Hepatocyte (in vitro differentiated cells): Measurements from ENCODE around the gene OCA2. TPM values are rescaled to one million over a fixed set of nuclear protein-coding genes. Genes with fewer than 3 reads are reported as not detected.

Experiments
- DNase-seq: peaks from one replicate; pipeline ENCODE4 v3.0.0-alpha.2; 2016; ENCODE audit warnings: low spot score
- H2AFZ ChIP-seq: fragments of 200-600 bp; sonication (generic); 2 replicates; pipeline ENCODE4 v1.6.0; 2016; ENCODE audit warnings: antibody characterized with exemption, mild to moderate bottlenecking
- H3K27ac ChIP-seq: fragments of 200-600 bp; sonication (generic); 2 replicates; pipeline ENCODE4 v1.5.1; 2016; ENCODE audit warnings: mild to moderate bottlenecking
- H3K27me3 ChIP-seq: fragments of 200-600 bp; sonication (generic); 2 replicates; pipeline ENCODE4 v1.6.1; 2016
- H3K36me3 ChIP-seq: fragments of 200-600 bp; sonication (generic); replicated peaks from 2 replicates; pipeline ENCODE4 v1.5.1; 2016; ENCODE audit warnings: low read depth; ENCODE audit not compliant: insufficient read depth
- H3K4me1 ChIP-seq: fragments of 200-600 bp; sonication (generic); 2 replicates; pipeline ENCODE4 v1.5.1; 2016; ENCODE audit warnings: mild to moderate bottlenecking, moderate library complexity; ENCODE audit not compliant: insufficient read depth
- H3K4me2 ChIP-seq: fragments of 200-600 bp; sonication (generic); 2 replicates; pipeline ENCODE4 v1.6.0; 2016
- H3K4me3 ChIP-seq: fragments of 200-600 bp; sonication (generic); 2 replicates; pipeline ENCODE4 v1.5.1; 2016; ENCODE audit warnings: mild to moderate bottlenecking
- H3K79me2 ChIP-seq: fragments of 200-600 bp; sonication (generic); 2 replicates; pipeline ENCODE4 v1.6.0; 2017; ENCODE audit warnings: mild to moderate bottlenecking
- H3K9me2 ChIP-seq: fragments of 200-600 bp; sonication (generic); replicated peaks from 2 replicates; pipeline ENCODE4 v1.6.0; 2017; ENCODE audit warnings: mild to moderate bottlenecking; ENCODE audit not compliant: insufficient read depth
- H3K9me3 ChIP-seq: fragments of 200-600 bp; sonication (generic); 2 replicates; pipeline ENCODE4 v1.5.1; 2016; ENCODE audit warnings: low read depth, mild to moderate bottlenecking
- H4K20me1 ChIP-seq: fragments of 200-600 bp; sonication (generic); 2 replicates; pipeline ENCODE4 v1.6.0; 2016; ENCODE audit warnings: mild to moderate bottlenecking; ENCODE audit not compliant: insufficient read depth, poor library complexity, severe bottlenecking
- CTCF ChIP-seq: fragments of 200-600 bp; sonication (generic); IDR thresholded peaks from 2 replicates; pipeline ENCODE4 v1.5.1; 2016; ENCODE audit warnings: antibody characterized with exemption, mild to moderate bottlenecking; ENCODE audit not compliant: poor library complexity
- EZH2 ChIP-seq: fragments of 200-600 bp; sonication (generic); IDR thresholded peaks from 2 replicates; pipeline ENCODE4 v1.6.1; 2016; ENCODE audit warnings: antibody characterized with exemption, mild to moderate bottlenecking, borderline replicate concordance
- EZH2phosphoT487 ChIP-seq: fragments of 200-600 bp; sonication (generic); IDR thresholded peaks from one replicate; pipeline ENCODE4 v1.6.1; 2018; ENCODE audit warnings: antibody characterized with exemption, mild to moderate bottlenecking, low read depth, moderate library complexity; ENCODE audit not compliant: unreplicated experiment, severe bottlenecking
- WGBS: methylation state at CpG from one replicate; pipeline ENCODE4 v1.1.6; 2016; ENCODE audit warnings: low lambda C conversion rate; ENCODE audit errors: missing lambda C conversion rate; 5-methylcytosine and 5-hydroxymethylcytosine counted together
- polyA plus RNA-seq: library from polyadenylated mRNA; unstranded; fragments of >200 nt; fragmentation: Nextera tagmentation; extraction: Ambion mirVana; gene quantifications from 2 replicates; pipeline ENCODE4 v1.2.1, GENCODE V29; 2016
- total RNA-seq: library from RNA; depleted of rRNA; stranded (reverse); fragments of >200 nt; gene quantifications from 2 replicates; pipeline ENCODE4 v1.2.3, GENCODE V29; 2014

OCA2 gene
- total and polyA plus RNA-seq, 2 experiments from 2014 or later = 25.1 to 27.7 TPM

- H2AFZ ChIP-seq = no peak overlapping the region
- DNase-seq = no peak
- TF ChIP-seq CTCF (no peak), EZH2 (no peak), EZH2phosphoT487 (no peak)
- 98% methylated on average over 20 of the region's 20 CpGs for WGBS
- no peaks in the 10 kb centered on the region for H3K9me3 ChIP-seq
- no peaks in the 10 kb centered on the region for H3K36me3 ChIP-seq
- H3K9me2 ChIP-seq = no peaks in the 10 kb centered on the region
- H4K20me1 ChIP-seq = no peaks in the 10 kb centered on the region
- no peaks in the 10 kb centered on the region for H3K27me3 ChIP-seq
- H3K4me1 ChIP-seq = peaks cover 11% of the 10 kb centered on the region
- no peak overlapping the region for H3K4me2 ChIP-seq
- H3K27ac ChIP-seq = no peak overlapping the region
- H3K79me2 ChIP-seq = no peaks in the 10 kb centered on the region
- no peak overlapping the region for H3K4me3 ChIP-seq
Observed at GRCh38 chr15:28081594-28081993, 17.5 kb downstream of the OCA2 start.

GRCh38 chr15:28080386-28080785 lies 18.7 kb downstream of the OCA2 start:
- Histone ChIP-seq H2AFZ (no peak overlapping the region), H3K4me1 (peaks cover 11% of the 10 kb centered on the region), H3K4me3 (no peak overlapping the region), H3K36me3 (no peaks in the 10 kb centered on the region), H3K9me3 (no peaks in the 10 kb centered on the region), H3K79me2 (no peaks in the 10 kb centered on the region), H4K20me1 (no peaks in the 10 kb centered on the region), H3K4me2 (no peak overlapping the region), H3K9me2 (no peaks in the 10 kb centered on the region), H3K27ac (no peak overlapping the region), H3K27me3 (no peaks in the 10 kb centered on the region)
- TF ChIP-seq EZH2 = no peak
- no peak for TF ChIP-seq EZH2phosphoT487
- TF ChIP-seq CTCF = peak; percentile 21
- DNase-seq = no peak
- 58% methylated on average over 8 of the region's 8 CpGs for WGBS

- H4K20me1 ChIP-seq = no peaks in the 10 kb centered on the region
- H3K9me2 ChIP-seq = no peaks in the 10 kb centered on the region
- no peak overlapping the region for H3K4me3 ChIP-seq
- DNase-seq = no peak
- WGBS = 90% methylated on average over 9 of the region's 9 CpGs
- no peaks in the 10 kb centered on the region for H3K79me2 ChIP-seq
- H3K36me3 ChIP-seq = no peaks in the 10 kb centered on the region
- H3K9me3 ChIP-seq = no peaks in the 10 kb centered on the region
- no peak overlapping the region for H3K27ac ChIP-seq
- TF ChIP-seq CTCF (no peak), EZH2 (no peak), EZH2phosphoT487 (no peak)
- H3K27me3 ChIP-seq = no peaks in the 10 kb centered on the region
- no peak overlapping the region for H3K4me2 ChIP-seq
- peaks cover 11% of the 10 kb centered on the region for H3K4me1 ChIP-seq
- H2AFZ ChIP-seq = no peak overlapping the region
Observed at GRCh38 chr15:28079313-28079969, 19.7 kb downstream of the OCA2 start.
